Dermis microvascular lymphatic vessel endothelial cell (primary cell): ENCODE data around the gene RAD51B. TPM values are rescaled to one million over a fixed set of nuclear protein-coding genes. Genes with fewer than 3 reads are reported as not detected.
A peak's percentile ranks its signal among the peaks of the same experiment; 100 is the strongest.
"Not testable (repeated sequence)": the region's sequence is repeated elsewhere in the genome, so short reads cannot be mapped to it uniquely, and the experiment has no call there.

Source experiments
- DNase-seq, 2 donors: peaks; one replicate each; pipeline versions ENCODE4 v3.0.0 to v3.0.0-alpha.2; 2010; ENCODE audit warnings: low read depth in 2 of 2
- total RNA-seq: library from RNA; depleted of rRNA; stranded (reverse); fragments of >200 nt; gene quantifications from 2 replicates; pipeline ENCODE4 v1.2.1, GENCODE V29; 2014

The RAD51B gene
- total RNA-seq, 1 donor from 2014 or later = 9.2 TPM

DNA sequence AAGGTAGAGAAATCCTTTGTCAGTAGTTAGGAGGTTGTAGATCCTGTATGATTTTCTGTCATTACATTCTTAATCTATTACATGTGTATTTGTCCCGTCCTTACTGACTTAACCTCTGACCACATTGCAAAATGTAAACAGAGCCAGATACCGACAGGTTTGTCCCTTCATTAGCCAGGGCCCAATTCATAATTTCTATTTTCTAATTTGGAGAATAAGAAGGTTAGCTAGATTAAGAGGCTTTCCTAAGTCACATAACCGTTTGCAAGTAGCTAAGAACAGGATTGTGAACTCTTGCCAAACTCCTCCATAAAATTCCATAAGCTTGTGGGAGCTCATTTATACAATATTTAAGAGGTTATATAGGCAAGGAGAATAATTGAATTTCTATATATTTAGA lies 352.6 kb downstream of the RAD51B start:
- DNase-seq = no peak

DNA sequence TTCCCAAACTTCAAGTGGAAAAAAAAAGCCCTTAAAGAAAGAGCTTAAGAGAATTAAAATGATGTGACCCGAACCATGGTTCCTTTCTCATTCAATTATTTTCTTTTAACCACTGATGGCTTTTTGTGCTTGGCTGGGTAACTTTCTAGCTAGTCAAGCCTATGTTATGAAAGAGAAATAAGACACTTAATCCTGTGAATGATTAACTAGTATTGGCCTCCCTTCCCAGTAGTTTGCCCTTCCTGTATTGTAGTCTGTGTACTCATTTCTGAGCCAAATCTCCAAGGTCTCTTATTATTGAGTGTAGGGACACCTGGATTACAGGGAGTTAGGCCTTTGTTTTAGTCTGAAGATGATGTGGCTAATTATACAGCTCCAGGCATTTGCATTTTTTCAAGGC lies 353.0 kb downstream of the RAD51B start:
- DNase-seq = peak in 1 of 2 donors; percentile 42

GRCh38 chr14:68173227-68173972 lies 353.8 kb downstream of the RAD51B start:
- no peak for DNase-seq

DNA sequence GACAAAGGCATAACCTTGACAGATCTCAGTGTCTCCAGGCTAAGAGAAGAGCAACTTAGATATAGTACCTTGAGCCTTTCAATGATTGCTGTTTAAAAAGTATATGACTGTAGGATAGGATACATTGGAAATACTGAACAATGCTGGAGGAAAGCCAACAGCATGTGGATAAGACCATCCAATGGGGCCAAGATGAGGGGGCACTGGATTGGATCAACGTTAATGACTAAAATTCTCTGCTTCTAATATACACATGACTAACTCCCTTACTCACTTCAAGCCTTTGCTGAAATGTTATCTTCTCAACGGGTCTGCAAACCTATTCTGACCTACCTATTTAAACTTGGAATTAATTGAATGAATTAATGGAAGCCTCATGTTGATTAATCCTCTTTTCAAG lies 354.9 kb downstream of the RAD51B start:
- DNase-seq = peak in 1 of 2 donors; percentile 7

DNA sequence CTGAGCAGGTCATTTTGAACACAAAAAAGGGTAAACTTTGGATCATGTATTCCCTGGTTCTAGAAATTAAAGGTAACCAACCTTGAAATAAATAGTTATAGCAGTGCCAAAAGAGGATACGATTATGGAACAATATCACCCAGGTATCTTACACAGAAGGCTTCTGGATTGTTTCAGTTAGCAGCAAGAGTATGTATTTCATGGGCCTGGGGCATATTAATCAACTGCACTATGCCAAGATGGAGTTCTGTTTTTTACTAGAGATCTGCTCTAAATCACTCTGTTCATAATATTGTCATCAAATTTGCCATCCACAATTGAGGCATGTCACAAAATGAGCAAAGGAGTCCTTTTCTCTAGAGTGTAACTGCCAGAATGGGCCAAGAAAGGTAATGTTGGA lies 357.1 kb downstream of the RAD51B start:
- DNase-seq = no peak

DNA sequence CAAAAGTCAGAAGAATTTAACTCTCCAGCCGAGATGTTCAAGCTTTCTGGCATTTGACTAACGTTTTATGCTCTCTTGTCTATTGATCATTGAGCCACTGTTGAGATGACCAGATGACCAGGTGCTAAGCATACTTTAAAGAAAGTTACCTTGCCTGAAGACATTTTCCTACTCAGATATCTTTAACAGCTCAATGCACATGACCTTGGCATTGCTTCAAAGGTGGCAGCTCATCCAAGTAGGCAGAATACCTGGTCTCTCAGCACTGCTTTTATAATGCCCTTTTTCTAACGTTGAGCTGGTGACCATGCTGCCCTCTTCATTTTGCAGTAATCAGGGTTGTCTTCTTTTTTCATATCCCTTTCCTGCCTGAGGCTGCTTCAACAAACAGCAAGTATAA lies 358.1 kb downstream of the RAD51B start:
- no peak for DNase-seq

DNA sequence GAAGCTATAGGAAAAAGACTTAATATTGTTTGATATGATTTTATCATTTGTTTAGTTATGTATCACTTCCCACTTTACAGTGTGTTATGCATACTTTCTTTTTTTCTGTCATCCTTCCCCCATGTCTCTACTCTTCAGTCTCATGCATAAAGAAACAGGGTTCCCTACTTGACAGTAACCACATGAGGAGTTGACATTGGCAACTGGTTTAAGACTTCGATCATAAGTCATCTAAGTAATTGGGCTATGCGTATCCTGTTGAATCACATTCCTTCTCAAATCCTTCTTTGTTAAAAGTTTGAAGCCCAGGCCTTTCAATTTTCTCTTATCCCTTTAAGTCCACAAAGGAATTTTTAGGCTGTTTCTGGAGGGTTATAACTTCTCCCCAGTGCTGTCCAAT lies 358.7 kb downstream of the RAD51B start:
- no peak for DNase-seq

DNA sequence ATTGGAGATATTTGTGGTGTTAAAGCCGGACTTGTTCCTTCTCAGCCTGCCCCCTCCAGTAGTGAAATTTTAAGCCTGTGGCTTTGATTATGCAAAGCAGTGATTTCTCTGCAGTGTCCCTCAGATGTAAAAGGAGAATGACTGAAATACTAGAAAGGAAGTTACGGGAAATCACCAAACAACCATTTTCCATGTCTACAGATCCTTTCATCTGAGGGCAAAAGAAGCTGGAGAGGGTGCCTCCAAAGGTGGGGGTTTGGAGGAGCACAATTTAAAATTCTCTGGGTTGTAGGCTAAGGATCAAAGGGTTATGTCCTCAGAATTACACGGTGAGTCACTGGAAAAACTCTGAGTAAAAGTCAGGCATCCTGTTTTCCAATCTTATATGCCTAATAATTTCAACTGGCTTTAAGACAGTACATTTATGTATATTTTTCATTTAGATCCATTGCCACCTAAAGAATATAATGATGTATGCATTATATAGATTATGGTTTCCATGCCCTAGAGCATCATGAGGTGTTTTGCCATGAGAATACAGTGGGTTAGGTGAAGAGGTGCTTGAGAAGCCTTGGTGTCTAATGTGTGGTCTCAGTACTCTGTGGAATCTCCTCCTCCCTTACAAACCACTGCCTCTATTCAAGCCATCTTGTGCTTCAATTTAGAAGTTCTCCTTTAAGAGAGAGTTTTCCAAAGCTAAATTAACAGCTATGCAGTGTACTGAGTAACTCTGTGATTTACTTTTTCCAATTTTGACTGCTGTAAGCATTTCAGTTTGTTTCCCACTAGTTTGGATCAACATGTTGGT lies 362.1 kb downstream of the RAD51B start:
- DNase-seq = peak in 1 of 2 donors; percentile 62

DNA sequence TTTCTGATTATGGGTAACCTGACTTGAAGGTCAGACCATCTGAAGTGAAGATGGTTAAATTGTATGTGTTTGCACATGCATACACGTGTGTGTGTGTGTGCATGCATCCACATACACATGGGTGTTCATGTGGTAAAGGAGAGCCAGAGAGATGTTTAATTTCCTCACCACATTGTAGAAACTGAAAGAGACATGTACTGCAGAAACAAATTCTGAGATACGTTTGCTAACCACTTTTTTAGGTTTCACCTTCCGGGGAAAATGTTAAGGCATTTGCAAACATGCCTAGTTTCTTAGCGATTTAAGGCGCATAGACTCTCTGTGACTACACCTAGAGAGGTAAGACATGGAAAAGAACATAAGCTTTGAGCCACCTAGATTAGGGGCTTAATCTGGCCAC lies 362.9 kb downstream of the RAD51B start:
- DNase-seq = no peak

GRCh38 chr14:68186500-68187276 lies 367.1 kb downstream of the RAD51B start:
- DNase-seq = not testable (repeated sequence)

DNA sequence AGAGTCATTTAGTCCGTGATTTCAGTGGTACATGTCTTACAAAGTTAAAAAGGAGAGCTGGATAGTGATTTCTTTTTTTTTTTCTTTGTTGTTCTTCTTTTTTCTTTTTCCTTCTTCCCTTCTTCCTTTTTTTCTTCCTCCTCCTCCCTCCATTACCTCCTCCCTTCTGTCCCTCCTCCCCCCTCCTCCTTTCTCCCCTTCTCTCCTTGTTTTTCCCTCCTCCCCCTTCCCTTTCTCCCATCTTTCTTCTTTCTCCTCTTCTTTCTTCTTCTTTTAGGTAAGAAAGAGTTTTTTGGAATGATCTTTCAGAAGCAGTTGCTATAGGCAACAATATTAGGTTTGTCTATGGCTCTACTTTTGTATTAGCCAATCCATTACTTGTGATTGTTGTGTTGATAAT lies 368.6 kb downstream of the RAD51B start:
- DNase-seq = no peak

- DNase-seq = no peak
These were observed 370.5 kb downstream of the RAD51B start for GRCh38 chr14:68190032-68190431.

DNA sequence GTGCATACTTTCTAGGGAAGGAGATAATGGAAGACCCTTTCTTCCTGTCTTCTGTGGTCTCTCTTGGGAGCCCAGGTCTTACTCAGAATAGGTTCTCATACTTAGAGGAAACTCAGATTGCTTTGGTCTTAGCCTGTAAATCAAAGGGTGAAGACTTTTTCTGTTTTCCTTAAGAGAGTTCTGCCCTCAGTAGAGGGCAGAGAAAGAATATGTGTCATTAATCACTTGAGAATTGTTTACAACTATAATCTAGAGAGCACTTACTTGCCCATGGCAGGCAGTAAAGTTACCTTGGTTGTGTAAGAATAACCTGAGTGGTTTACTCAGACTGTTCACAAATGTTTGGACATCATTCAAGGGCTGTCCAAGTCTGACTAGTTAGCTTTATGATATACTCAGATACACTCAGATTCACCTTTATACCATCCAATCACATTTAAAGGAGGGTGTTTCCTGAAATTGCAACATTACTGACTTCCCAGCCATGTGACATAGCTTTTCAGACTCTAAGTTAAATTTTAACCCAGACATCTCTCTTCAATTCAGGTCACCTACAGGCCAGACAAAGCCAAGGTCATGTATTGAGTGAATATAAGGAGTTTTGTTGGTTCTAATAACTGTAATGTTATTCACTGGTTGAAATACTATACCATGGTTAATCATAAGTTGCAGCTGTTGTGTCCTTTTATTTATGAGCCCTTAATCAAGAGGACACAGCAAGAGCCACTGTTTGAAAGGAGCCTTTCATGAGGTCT lies 372.2 kb downstream of the RAD51B start:
- DNase-seq = no peak

GRCh38 chr14:68192935-68193334 lies 373.4 kb downstream of the RAD51B start:
- no peak for DNase-seq

GRCh38 chr14:68193970-68194681 lies 374.5 kb downstream of the RAD51B start:
- no peak for DNase-seq

DNA sequence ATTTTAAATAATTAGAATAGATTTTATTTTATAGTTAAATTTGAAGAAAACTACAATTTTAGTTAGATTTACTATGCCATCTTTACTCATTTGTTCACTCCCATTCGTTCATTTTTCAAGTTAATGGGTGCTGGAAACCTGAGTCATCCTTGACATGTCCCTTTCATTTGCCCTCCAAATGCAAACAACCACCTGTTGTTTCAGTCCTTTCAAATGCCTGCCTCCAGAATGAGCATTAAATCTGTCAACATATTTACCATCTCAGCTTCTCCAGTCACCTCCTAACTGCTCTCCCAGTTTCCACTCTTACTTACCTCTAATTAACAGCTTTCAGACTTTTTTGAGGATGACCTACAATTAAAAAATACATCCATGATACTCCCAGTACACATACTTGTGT lies 375.5 kb downstream of the RAD51B start:
- DNase-seq = no peak

GRCh38 chr14:68198713-68199495 lies 379.3 kb downstream of the RAD51B start:
- peak; percentile 15 to 27 for DNase-seq

- peak; percentile 96 to 98 for DNase-seq
These were observed 380.1 kb downstream of the RAD51B start for GRCh38 chr14:68199554-68200151.

- peak in 1 of 2 donors; percentile 58 for DNase-seq
These were observed 384.3 kb downstream of the RAD51B start for GRCh38 chr14:68203871-68204270.
